SU-DHL-6 (cell line): ENCODE measurements around the gene ZFAND3.
A peak's percentile ranks its signal among the peaks of the same experiment; 100 is the strongest.

ENCODE experiments used
- H2AFZ ChIP-seq: fragments of 200-600 bp; sonication (generic); 2 replicates; pipeline ENCODE4 v1.6.1; 2014; ENCODE audit warnings: low read depth, mild to moderate bottlenecking, moderate library complexity, mixed read lengths, antibody characterized with exemption, low read length; ENCODE audit not compliant: severe bottlenecking
- H3F3A ChIP-seq: fragments of 200-600 bp; shearing (Covaris generic); 2 replicates; pipeline ENCODE4 v1.6.0; 2016; ENCODE audit warnings: antibody characterized with exemption, mild to moderate bottlenecking; ENCODE audit not compliant: insufficient read depth
- H3K27ac ChIP-seq: fragments of 200-600 bp; sonication (generic); 2 replicates; pipeline ENCODE4 v1.5.1; 2016; ENCODE audit warnings: low read depth, mild to moderate bottlenecking, low read length, moderate library complexity, mixed read lengths
- H3K27me3 ChIP-seq: fragments of 200-600 bp; sonication (generic), shearing (Covaris generic); 2 replicates; pipeline ENCODE4 v1.6.0; 2014; ENCODE audit warnings: mild to moderate bottlenecking, low read length
- H3K36me3 ChIP-seq: fragments of 200-600 bp; sonication (generic); 2 replicates; pipeline ENCODE4 v1.6.1; 2014; ENCODE audit warnings: mild to moderate bottlenecking, low read length, mixed read lengths
- H3K4me2 ChIP-seq: fragments of 300-600, 200-600 bp; shearing (Covaris generic), sonication (generic); 2 replicates; pipeline ENCODE4 v1.6.0; 2014; ENCODE audit warnings: low read length, low read depth, mild to moderate bottlenecking; ENCODE audit not compliant: poor library complexity, severe bottlenecking
- H3K4me3 ChIP-seq: fragments of 200-600 bp; sonication (generic); 2 replicates; pipeline ENCODE4 v1.5.1; 2014; ENCODE audit warnings: antibody characterized with exemption, low read length, mild to moderate bottlenecking, mixed read lengths; ENCODE audit not compliant: insufficient read depth, poor library complexity, severe bottlenecking
- H3K79me2 ChIP-seq: fragments of 200-600 bp; sonication (generic); 2 replicates; pipeline ENCODE4 v1.6.1; 2014; ENCODE audit warnings: mild to moderate bottlenecking, low read length, moderate library complexity; ENCODE audit not compliant: insufficient read depth
- H3K9ac ChIP-seq: fragments of 200-600 bp; sonication (generic); 2 replicates; pipeline ENCODE4 v1.7.0; 2014; ENCODE audit warnings: mild to moderate bottlenecking, low read length
- H3K9me2 ChIP-seq: fragments of 200-600 bp; sonication (generic); replicated peaks from 2 replicates; pipeline ENCODE4 v1.6.1; 2014; ENCODE audit warnings: low read length; ENCODE audit not compliant: insufficient read depth
- H3K9me3 ChIP-seq: fragments of 200-600 bp; sonication (generic); 2 replicates; pipeline ENCODE4 v1.6.1; 2014; ENCODE audit warnings: low read length, mixed read lengths; ENCODE audit not compliant: insufficient read depth
- H4K20me1 ChIP-seq: fragments of 200-600 bp; sonication (generic); 2 replicates; pipeline ENCODE4 v1.6.1; 2014; ENCODE audit warnings: low read depth, mild to moderate bottlenecking, antibody characterized with exemption, low read length, moderate library complexity, mixed read lengths
- EZH2phosphoT487 ChIP-seq: fragments of 200-600 bp; sonication (generic), shearing (Covaris generic); conservative IDR thresholded peaks from 2 replicates; pipeline ENCODE4 v1.6.1; 2018; ENCODE audit warnings: mild to moderate bottlenecking, antibody characterized with exemption, low read length, moderate library complexity, mixed read lengths
- TF ChIP-seq, protein P1 (sequence below): fragments of 200-600 bp; sonication (generic); IDR thresholded peaks from one replicate; pipeline ENCODE4 v1.5.1; 2017; ENCODE audit warnings: antibody characterized with exemption, mild to moderate bottlenecking, low read length, moderate library complexity; ENCODE audit not compliant: insufficient read depth, poor library complexity, severe bottlenecking

Gene ZFAND3

DNA sequence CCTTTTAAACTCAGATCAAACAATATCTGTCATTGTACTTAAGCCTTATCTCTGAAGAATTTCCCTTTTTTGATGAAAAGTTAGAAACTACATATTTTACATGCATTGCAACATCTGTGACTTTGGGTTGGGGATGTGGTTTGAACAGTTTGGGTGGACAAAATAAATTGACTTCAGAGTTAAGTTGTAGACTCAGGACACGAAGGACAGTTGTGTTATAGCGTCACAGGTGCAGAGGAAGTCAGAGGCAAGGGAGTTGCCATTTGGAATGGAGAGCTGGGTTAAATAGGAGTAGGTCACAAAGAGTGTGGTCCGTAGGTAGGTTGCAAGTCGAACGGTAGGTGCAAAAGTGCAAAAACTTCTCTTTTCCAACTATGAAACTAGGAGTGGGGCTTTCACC lies 46.0 kb downstream of the ZFAND3 start:
- H3K79me2 ChIP-seq = peaks cover 64% of the 10 kb centered on the region
- H3K9ac ChIP-seq = no peak overlapping the region
- no peaks in the 10 kb centered on the region for H3F3A ChIP-seq

DNA sequence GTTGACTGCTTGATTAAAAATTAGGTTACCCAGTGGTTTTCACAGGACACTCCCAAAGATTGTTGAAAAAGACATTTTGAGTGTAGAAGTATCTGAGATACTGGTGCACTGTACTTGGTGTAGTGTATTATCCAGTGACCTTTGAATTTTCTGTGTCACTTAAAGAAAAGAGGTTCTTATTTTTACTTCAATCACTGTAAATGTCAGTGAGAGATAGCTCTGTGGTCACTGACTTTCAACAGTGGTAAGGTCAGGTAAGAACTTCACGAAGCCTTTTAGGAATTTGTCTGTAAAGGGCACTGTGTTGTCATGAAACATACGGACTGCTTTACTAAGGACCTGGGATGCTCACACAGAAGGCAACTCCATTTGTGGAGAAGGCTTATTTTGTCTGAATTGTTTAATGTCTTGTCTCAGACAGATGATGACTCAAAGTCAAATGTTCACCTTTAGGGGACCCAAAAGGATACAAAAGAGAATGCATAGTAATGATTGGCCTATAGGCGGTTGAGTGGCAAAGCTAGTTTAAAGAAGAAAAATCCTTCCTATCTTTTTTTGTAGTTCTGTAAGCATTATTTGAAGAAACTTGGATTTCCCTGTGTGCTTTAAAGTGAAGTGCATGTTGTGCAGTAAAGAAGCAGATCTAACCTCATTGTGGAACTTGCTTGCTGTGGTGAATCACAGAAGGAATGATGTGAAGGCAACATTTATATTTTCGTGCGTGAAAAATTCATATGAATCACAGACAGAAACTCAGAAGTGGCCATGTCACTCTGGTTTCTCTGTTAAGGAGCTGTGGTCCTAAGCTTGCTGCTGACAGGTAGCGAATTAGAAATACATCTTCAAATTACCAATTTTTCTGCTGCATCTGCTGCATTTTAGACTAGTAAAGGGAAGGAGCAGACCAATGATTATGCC lies 47.3 kb downstream of the ZFAND3 start:
- Histone ChIP-seq H3K4me3 (no peak overlapping the region), H3K27ac (no peak overlapping the region), H3K9ac (no peak overlapping the region), H3K79me2 (peaks cover 65% of the 10 kb centered on the region), H3K27me3 (no peaks in the 10 kb centered on the region), H3K4me2 (peak overlapping the region; percentile 25), H3F3A (no peaks in the 10 kb centered on the region), H2AFZ (no peak overlapping the region), H4K20me1 (peaks cover 36% of the 10 kb centered on the region), H3K36me3 (no peaks in the 10 kb centered on the region), H3K9me3 (no peaks in the 10 kb centered on the region), H3K9me2 (no peaks in the 10 kb centered on the region)
- no peak for TF ChIP-seq EZH2phosphoT487
- TF ChIP-seq, protein P1, sequence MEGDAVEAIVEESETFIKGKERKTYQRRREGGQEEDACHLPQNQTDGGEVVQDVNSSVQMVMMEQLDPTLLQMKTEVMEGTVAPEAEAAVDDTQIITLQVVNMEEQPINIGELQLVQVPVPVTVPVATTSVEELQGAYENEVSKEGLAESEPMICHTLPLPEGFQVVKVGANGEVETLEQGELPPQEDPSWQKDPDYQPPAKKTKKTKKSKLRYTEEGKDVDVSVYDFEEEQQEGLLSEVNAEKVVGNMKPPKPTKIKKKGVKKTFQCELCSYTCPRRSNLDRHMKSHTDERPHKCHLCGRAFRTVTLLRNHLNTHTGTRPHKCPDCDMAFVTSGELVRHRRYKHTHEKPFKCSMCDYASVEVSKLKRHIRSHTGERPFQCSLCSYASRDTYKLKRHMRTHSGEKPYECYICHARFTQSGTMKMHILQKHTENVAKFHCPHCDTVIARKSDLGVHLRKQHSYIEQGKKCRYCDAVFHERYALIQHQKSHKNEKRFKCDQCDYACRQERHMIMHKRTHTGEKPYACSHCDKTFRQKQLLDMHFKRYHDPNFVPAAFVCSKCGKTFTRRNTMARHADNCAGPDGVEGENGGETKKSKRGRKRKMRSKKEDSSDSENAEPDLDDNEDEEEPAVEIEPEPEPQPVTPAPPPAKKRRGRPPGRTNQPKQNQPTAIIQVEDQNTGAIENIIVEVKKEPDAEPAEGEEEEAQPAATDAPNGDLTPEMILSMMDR = no peak

More for the DNA sequence above, 46.0 kb downstream of the ZFAND3 start:
- H4K20me1 ChIP-seq = peaks cover 24% of the 10 kb centered on the region
- no peaks in the 10 kb centered on the region for H3K27me3 ChIP-seq
- no peaks in the 10 kb centered on the region for H3K36me3 ChIP-seq
- no peak overlapping the region for H3K27ac ChIP-seq
- H3K9me2 ChIP-seq = no peaks in the 10 kb centered on the region
- H3K9me3 ChIP-seq = no peaks in the 10 kb centered on the region
- H3K4me3 ChIP-seq = no peak overlapping the region
- no peak overlapping the region for H3K4me2 ChIP-seq
- H2AFZ ChIP-seq = no peak overlapping the region
- TF ChIP-seq, protein P1 = no peak
- no peak for TF ChIP-seq EZH2phosphoT487

DNA sequence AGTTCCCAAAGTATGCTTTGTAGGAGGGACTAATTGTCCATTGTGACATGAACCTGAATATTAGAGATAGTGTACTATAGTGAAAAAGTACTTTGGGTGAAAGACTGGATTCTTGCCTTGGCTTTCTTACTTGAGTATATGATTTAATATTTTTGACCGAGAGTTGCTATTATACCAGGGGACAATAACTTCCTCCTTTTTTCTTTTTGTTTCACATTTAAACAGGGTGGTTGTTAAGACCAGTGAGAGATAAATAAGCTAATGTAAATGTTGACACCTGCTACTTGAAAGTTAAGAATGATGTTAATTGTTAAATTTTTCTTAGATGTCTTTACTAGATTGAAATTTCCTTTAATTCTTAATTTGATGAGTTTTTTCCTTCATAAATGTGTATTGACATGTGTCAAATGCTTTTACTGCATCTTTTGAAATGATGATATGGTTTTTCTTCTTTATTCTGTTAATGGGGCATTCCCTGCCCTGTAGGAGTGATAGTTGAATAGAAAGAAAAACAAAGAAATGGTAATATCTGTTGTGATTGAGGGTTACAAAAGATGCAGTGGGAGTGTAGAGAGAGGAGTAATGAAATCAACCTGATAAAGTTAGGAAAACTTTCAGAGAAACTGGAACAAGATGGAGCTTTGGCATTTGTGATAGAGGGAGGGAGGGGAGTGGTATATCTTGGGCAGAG lies 48.4 kb downstream of the ZFAND3 start:
- H3K4me3 ChIP-seq = no peak overlapping the region
- no peaks in the 10 kb centered on the region for H3K36me3 ChIP-seq
- peaks cover 68% of the 10 kb centered on the region for H3K79me2 ChIP-seq
- peaks cover 45% of the 10 kb centered on the region for H4K20me1 ChIP-seq
- no peaks in the 10 kb centered on the region for H3K9me3 ChIP-seq
- no peak overlapping the region for H3K9ac ChIP-seq
- H3K27ac ChIP-seq = no peak overlapping the region
- no peaks in the 10 kb centered on the region for H3F3A ChIP-seq
- H3K9me2 ChIP-seq = no peaks in the 10 kb centered on the region
- no peak overlapping the region for H2AFZ ChIP-seq
- H3K4me2 ChIP-seq = peak overlapping the region; percentile 25
- H3K27me3 ChIP-seq = no peaks in the 10 kb centered on the region
- TF ChIP-seq, protein P1 = no peak
- TF ChIP-seq EZH2phosphoT487 = no peak
